ENCODE data around the gene VAMP2. TPM values are rescaled to one million over a fixed set of nuclear protein-coding genes. Genes with fewer than 3 reads are reported as not detected.

Gene VAMP2
- total and polyA plus RNA-seq, 5 experiments from 2014 or later, result 50.4 to 238 (median 84.2) TPM

GRCh38 chr17:8118769-8119580, 43.8 kb downstream of the VAMP2 start:
- ATAC-seq (peak; percentile 64 to 71), DNase-seq (peak; percentile 78 to 98 (median 85))
- Mint-ChIP-seq H3K4me3 (peak overlapping the region; percentile 92 to 98 (median 94)), H3K27me3 (peaks cover 15 to 55% (median 38%) of the 10 kb centered on the region in 5 donors), H3K9me3 (peaks cover 0 to 13% (median 0%) of the 10 kb centered on the region in 9 donors), H3K4me1 (peaks cover 46 to 61% (median 56%) of the 10 kb centered on the region in 4 donors), H3K36me3 (peaks cover 0 to 3% (median 3%) of the 10 kb centered on the region in 3 donors), H3K27ac (peak overlapping the region; percentile 91 to 100 (median 97))
- POLR2A ChIA-PET, result interaction anchor here (0.6 to 3.5 kb wide), 29 partner anchors 10 to 432 kb away, joined by 3 to 71 read pairs (median 6); partner anchors contain the start of genes ALOX12B, BORCS6, CTC1 and PFAS

- ATAC-seq (peak in 1 of 2 donors; percentile 1), DNase-seq (peak in 2 of 10 donors; percentile 19 to 62)
- Mint-ChIP-seq H3K4me1 (peaks cover 41 to 53% (median 49%) of the 10 kb centered on the region in 4 donors), H3K36me3 (peaks cover 0 to 3% (median 3%) of the 10 kb centered on the region in 3 donors), H3K4me3 (peak within 1 kb of the TSS; percentile 92 to 98 (median 94)), H3K27me3 (peaks cover 12 to 56% (median 35%) of the 10 kb centered on the region in 5 donors), H3K9me3 (peaks cover 0 to 13% (median 0%) of the 10 kb centered on the region in 9 donors), H3K27ac (peak within 1 kb of the TSS; percentile 91 to 100 (median 97))
- POLR2A ChIA-PET, result interaction anchor here (0.7 to 3.5 kb wide), 15 partner anchors 9 to 431 kb away, joined by 3 to 71 read pairs (median 12); partner anchors contain the start of genes BORCS6, CTC1, PFAS and SLC25A35
Observed at GRCh38 chr17:8117980-8118768, 44.6 kb downstream of the VAMP2 start, which contains the start of gene ALOXE3. TSS of gene ALOXE3 (minus strand) at chr17:8118514. CDS start at chr17:8117990, 524 bp downstream.

- Mint-ChIP-seq H3K9me3 (peaks cover 0 to 13% (median 0%) of the 10 kb centered on the region in 9 donors), H3K4me3 (peak overlapping the region; percentile 92 to 98 (median 94)), H3K27ac (peak overlapping the region in 4 of 10 donors; percentile 43 to 94 (median 71)), H3K4me1 (peaks cover 37 to 46% (median 43%) of the 10 kb centered on the region in 4 donors), H3K36me3 (peaks cover 0 to 3% (median 3%) of the 10 kb centered on the region in 3 donors), H3K27me3 (peaks cover 14 to 61% (median 33%) of the 10 kb centered on the region in 5 donors)
- POLR2A ChIA-PET, result interaction anchor here (1.3 to 3.5 kb wide), 3 partner anchors 8 to 71 kb away, joined by 3 to 64 read pairs (median 32); partner anchors contain the start of gene BORCS6
- ATAC-seq (no peak), DNase-seq (no peak)
Observed at GRCh38 chr17:8117367-8117979, 45.3 kb downstream of the VAMP2 start.

- H3K27ac Mint-ChIP-seq, result peak overlapping the region in 1 of 10 donors; percentile 65
- H3K36me3 Mint-ChIP-seq, result peaks cover 0 to 3% (median 3%) of the 10 kb centered on the region in 3 donors
- ATAC-seq (no peak), DNase-seq (peak in 1 of 10 donors; percentile 63)
- H3K9me3 Mint-ChIP-seq, result peaks cover 0 to 13% (median 0%) of the 10 kb centered on the region in 9 donors
- H3K4me1 Mint-ChIP-seq, result peaks cover 37 to 42% (median 40%) of the 10 kb centered on the region in 4 donors
- H3K4me3 Mint-ChIP-seq, result peak overlapping the region in 9 of 10 donors; percentile 16 to 97 (median 55)
- H3K27me3 Mint-ChIP-seq, result peaks cover 14 to 60% (median 32%) of the 10 kb centered on the region in 5 donors
- POLR2A ChIA-PET, result interaction anchor here (0.8 to 1.3 kb wide), 2 partner anchors 22 to 532 kb away, joined by 3 read pairs; no protein-coding TSS in a partner anchor
Observed at GRCh38 chr17:8116776-8117175, 46.0 kb downstream of the VAMP2 start.

GRCh38 chr17:8110907-8111306, 51.8 kb downstream of the VAMP2 start:
- peaks cover 0 to 8% (median 6%) of the 10 kb centered on the region in 4 donors for H3K4me1 Mint-ChIP-seq
- peak overlapping the region in 9 of 10 donors; percentile 15 to 65 (median 51) for H3K4me3 Mint-ChIP-seq
- H3K27me3 Mint-ChIP-seq, result peaks cover 13 to 36% (median 27%) of the 10 kb centered on the region in 5 donors
- ATAC-seq (no peak), DNase-seq (peak in 1 of 10 donors; percentile 42)
- POLR2A ChIA-PET, result interaction anchor here (0.6 to 3.7 kb wide), 8 partner anchors 8 to 111 kb away, joined by 3 to 32 read pairs (median 4); partner anchors contain the start of genes ALOXE3 and HES7
- H3K36me3 Mint-ChIP-seq, result no peaks in the 10 kb centered on the region
- no peaks in the 10 kb centered on the region for H3K9me3 Mint-ChIP-seq
- H3K27ac Mint-ChIP-seq, result peak overlapping the region in 3 of 10 donors; percentile 25 to 52 (median 48)

GRCh38 chr17:8110456-8110804, 52.3 kb downstream of the VAMP2 start:
- no peaks in the 10 kb centered on the region for H3K9me3 Mint-ChIP-seq
- DNase-seq (no peak), ATAC-seq (no peak)
- POLR2A ChIA-PET, result interaction anchor here (0.6 to 3.7 kb wide), 13 partner anchors 9 to 111 kb away, joined by 3 to 32 read pairs (median 4); partner anchors contain the start of genes ALOXE3 and HES7
- H3K27ac Mint-ChIP-seq, result peak overlapping the region in 2 of 10 donors; percentile 65 to 79
- no peaks in the 10 kb centered on the region for H3K36me3 Mint-ChIP-seq
- peaks cover 0 to 8% (median 6%) of the 10 kb centered on the region in 4 donors for H3K4me1 Mint-ChIP-seq
- H3K27me3 Mint-ChIP-seq, result peaks cover 13 to 31% (median 23%) of the 10 kb centered on the region in 5 donors
- H3K4me3 Mint-ChIP-seq, result peak overlapping the region in 8 of 10 donors; percentile 8 to 65 (median 47)

GRCh38 chr17:8109661-8110455, 52.9 kb downstream of the VAMP2 start:
- peak; percentile 72 to 94 (median 84) for DNase-seq
- POLR2A ChIA-PET, result interaction anchor here (0.7 to 3.7 kb wide), 12 partner anchors 9 to 112 kb away, joined by 3 to 32 read pairs (median 4); partner anchors contain the start of genes ALOXE3 and HES7
- H3K36me3 Mint-ChIP-seq, result no peaks in the 10 kb centered on the region
- peak overlapping the region in 6 of 10 donors; percentile 38 to 89 (median 69) for H3K27ac Mint-ChIP-seq
- no peaks in the 10 kb centered on the region for H3K9me3 Mint-ChIP-seq
- peaks cover 0 to 8% (median 6%) of the 10 kb centered on the region in 4 donors for H3K4me1 Mint-ChIP-seq
- H3K4me3 Mint-ChIP-seq, result peak overlapping the region; percentile 36 to 84 (median 67)
- peaks cover 8 to 25% (median 18%) of the 10 kb centered on the region in 5 donors for H3K27me3 Mint-ChIP-seq
- peak; percentile 98 to 99 for ATAC-seq

Small RNA genes lying within 50 kb of the gene (microRNA-seq; reads per million reads assigned to microRNA genes)
- 27.4 reads per million, percentile 45 among the genes with 10 or more reads in this experiment for gene MIR4521 (ENCODE audit: borderline microRNAs expressed)
- gene MIR6883 (ENCODE audit: borderline microRNAs expressed), result not detected

Other genes with a start within 250 kb of the VAMP2 start
- 1 to 10 TPM; 7.8 to 9.4 TPM for gene RNF227, start 246.7 kb downstream of the VAMP2 start, total RNA-seq
- gene RNF227, start 246.7 kb downstream of the VAMP2 start, polyA plus RNA-seq, result 1 to 10 TPM in 2 of 3 donors, under 1 TPM in 1; 0.65 to 4.8 (median 2.4) TPM
- 10 to 100 TPM; 16.1 to 19.4 TPM for gene KCNAB3, start 233.1 kb downstream of the VAMP2 start, total RNA-seq
- gene KCNAB3, start 233.1 kb downstream of the VAMP2 start, polyA plus RNA-seq, result under 1 TPM in 2 of 3 donors, not detected in 1; 0.44 to 0.80 TPM
- 100 to 1,000 TPM in 1 of 2 experiments, 10 to 100 TPM in 1; 93.4 to 120 TPM for gene TRAPPC1, start 231.0 kb downstream of the VAMP2 start, total RNA-seq
- gene TRAPPC1, start 231.0 kb downstream of the VAMP2 start, polyA plus RNA-seq, result 100 to 1,000 TPM; 199 to 219 (median 205) TPM
- gene CNTROB, start 230.7 kb downstream of the VAMP2 start, total RNA-seq, result 10 to 100 TPM; 35.2 to 43.0 TPM
- 10 to 100 TPM in 2 of 3 donors, 1 to 10 TPM in 1; 7.6 to 18.5 (median 12.4) TPM for gene CNTROB, start 230.7 kb downstream of the VAMP2 start, polyA plus RNA-seq
- not detected for gene GUCY2D, start 160.3 kb downstream of the VAMP2 start, total RNA-seq
- gene GUCY2D, start 160.3 kb downstream of the VAMP2 start, polyA plus RNA-seq, result under 1 TPM in 1 of 3 donors, not detected in 2; 0.17 TPM
- gene ALOX15B, start 123.9 kb downstream of the VAMP2 start, total RNA-seq, result not detected
- gene ALOX15B, start 123.9 kb downstream of the VAMP2 start, polyA plus RNA-seq, result not detected
- 1 to 10 TPM in 1 of 2 experiments, under 1 TPM in 1; 0.80 to 1.5 TPM for gene ALOX12B, start 75.2 kb downstream of the VAMP2 start, total RNA-seq
- 1 to 10 TPM in 2 of 3 donors, under 1 TPM in 1; 0.82 to 2.3 (median 1.7) TPM for gene ALOX12B, start 75.2 kb downstream of the VAMP2 start, polyA plus RNA-seq
- under 1 TPM; 0.18 to 0.52 TPM for gene ALOXE3, start 44.4 kb downstream of the VAMP2 start, total RNA-seq
- gene ALOXE3, start 44.4 kb downstream of the VAMP2 start, polyA plus RNA-seq, result under 1 TPM in 1 of 3 donors, not detected in 2; 0.13 TPM
- gene HES7, start 38.8 kb downstream of the VAMP2 start, total RNA-seq, result under 1 TPM in 1 of 2 experiments, not detected in 1; 0.30 TPM
- gene HES7, start 38.8 kb downstream of the VAMP2 start, polyA plus RNA-seq, result not detected
- 100 to 1,000 TPM; 148 to 153 TPM for gene PER1, start 10.5 kb downstream of the VAMP2 start, total RNA-seq
- 10 to 100 TPM in 2 of 3 donors, 1 to 10 TPM in 1; 6.1 to 11.4 (median 10.7) TPM for gene PER1, start 10.5 kb downstream of the VAMP2 start, polyA plus RNA-seq
- 10 to 100 TPM; 17.2 to 19.4 TPM for gene TMEM107, start 13.4 kb upstream of the VAMP2 start, total RNA-seq
- 10 to 100 TPM; 36.4 to 55.3 (median 41.9) TPM for gene TMEM107, start 13.4 kb upstream of the VAMP2 start, polyA plus RNA-seq
- 10 to 100 TPM; 15.1 to 15.5 TPM for gene BORCS6, start 27.2 kb upstream of the VAMP2 start, total RNA-seq
- gene BORCS6, start 27.2 kb upstream of the VAMP2 start, polyA plus RNA-seq, result 10 to 100 TPM; 16.1 to 22.6 (median 16.9) TPM
- gene AURKB, start 47.6 kb upstream of the VAMP2 start, total RNA-seq, result not detected
- not detected for gene AURKB, start 47.6 kb upstream of the VAMP2 start, polyA plus RNA-seq
- 100 to 1,000 TPM; 278 to 288 TPM for gene CTC1, start 85.1 kb upstream of the VAMP2 start, total RNA-seq
- 10 to 100 TPM; 15.5 to 27.6 (median 21.9) TPM for gene CTC1, start 85.1 kb upstream of the VAMP2 start, polyA plus RNA-seq
- 10 to 100 TPM; 41.4 to 44.0 TPM for gene PFAS, start 86.3 kb upstream of the VAMP2 start, total RNA-seq
- 10 to 100 TPM; 10.1 to 20.9 (median 19.8) TPM for gene PFAS, start 86.3 kb upstream of the VAMP2 start, polyA plus RNA-seq
- gene RANGRF, start 125.7 kb upstream of the VAMP2 start, total RNA-seq, result 10 to 100 TPM; 41.7 to 41.9 TPM
- gene RANGRF, start 125.7 kb upstream of the VAMP2 start, polyA plus RNA-seq, result 10 to 100 TPM; 67.2 to 79.6 (median 78.7) TPM
- 1 to 10 TPM; 6.5 to 6.7 TPM for gene SLC25A35, start 132.5 kb upstream of the VAMP2 start, total RNA-seq
- 1 to 10 TPM in 1 of 3 donors, under 1 TPM in 2; 0.60 to 3.1 (median 0.79) TPM for gene SLC25A35, start 132.5 kb upstream of the VAMP2 start, polyA plus RNA-seq
- not detected for gene ARHGEF15, start 147.3 kb upstream of the VAMP2 start, total RNA-seq
- gene ARHGEF15, start 147.3 kb upstream of the VAMP2 start, polyA plus RNA-seq, result not detected
- gene ODF4, start 176.9 kb upstream of the VAMP2 start, total RNA-seq, result not detected
- gene ODF4, start 176.9 kb upstream of the VAMP2 start, polyA plus RNA-seq, result not detected
- gene RPL26, start 220.2 kb upstream of the VAMP2 start, total RNA-seq, result 1,000 to 10,000 TPM; 2,896 to 2,977 TPM
- 1,000 to 10,000 TPM; 1,685 to 2,097 (median 2,039) TPM for gene RPL26, start 220.2 kb upstream of the VAMP2 start, polyA plus RNA-seq
- gene RNF222, start 234.9 kb upstream of the VAMP2 start, total RNA-seq, result under 1 TPM; 0.18 to 0.19 TPM
- gene RNF222, start 234.9 kb upstream of the VAMP2 start, polyA plus RNA-seq, result under 1 TPM in 2 of 3 donors, not detected in 1; 0.15 to 0.19 TPM